ENCODE results near the gene TRMU.

Gene TRMU

GRCh38 chr22:46355996-46356471 is 20.5 kb downstream of the TRMU start:
- no peak for DNase-seq (ENCODE audit: low read depth in 2 of 2)

- no peak for DNase-seq (ENCODE audit: low read depth in 2 of 2)
These were observed 21.3 kb downstream of the TRMU start for GRCh38 chr22:46356496-46357480.

GRCh38 chr22:46357711-46358520 is 22.4 kb downstream of the TRMU start:
- DNase-seq (ENCODE audit: low read depth in 2 of 2), result no peak

GRCh38 chr22:46358766-46359165 is 23.3 kb downstream of the TRMU start:
- no peak for DNase-seq (ENCODE audit: low read depth in 2 of 2)

GRCh38 chr22:46359362-46359761 is 23.8 kb downstream of the TRMU start:
- DNase-seq (ENCODE audit: low read depth in 2 of 2), result no peak

- DNase-seq (ENCODE audit: low read depth in 2 of 2), result no peak
These were observed 24.6 kb downstream of the TRMU start for GRCh38 chr22:46360097-46360496.

- DNase-seq (ENCODE audit: low read depth in 2 of 2), result no peak
These were observed 25.4 kb downstream of the TRMU start for GRCh38 chr22:46360891-46361290.

- no peak for DNase-seq (ENCODE audit: low read depth in 2 of 2)
These were observed 26.3 kb downstream of the TRMU start for GRCh38 chr22:46361826-46362202.

GRCh38 chr22:46362203-46362933 is 26.9 kb downstream of the TRMU start:
- no peak for DNase-seq (ENCODE audit: low read depth in 2 of 2)

- no peak for DNase-seq (ENCODE audit: low read depth in 2 of 2)
These were observed 27.5 kb downstream of the TRMU start for GRCh38 chr22:46362934-46363515.

- DNase-seq (ENCODE audit: low read depth in 2 of 2), result no peak
These were observed 28.3 kb downstream of the TRMU start for GRCh38 chr22:46363611-46364321.

GRCh38 chr22:46364341-46365165 is 29.0 kb downstream of the TRMU start:
- no peak for DNase-seq (ENCODE audit: low read depth in 2 of 2)

- no peak for DNase-seq (ENCODE audit: low read depth in 2 of 2)
These were observed 29.7 kb downstream of the TRMU start for GRCh38 chr22:46365166-46365624.

- no peak for DNase-seq (ENCODE audit: low read depth in 2 of 2)
These were observed 30.8 kb downstream of the TRMU start for GRCh38 chr22:46366327-46366731.

GRCh38 chr22:46366801-46367706 is 31.5 kb downstream of the TRMU start:
- no peak for DNase-seq (ENCODE audit: low read depth in 2 of 2)

- DNase-seq (ENCODE audit: low read depth in 2 of 2), result peak; percentile 5 to 7
These were observed 32.2 kb downstream of the TRMU start for GRCh38 chr22:46367707-46368191.

- no peak for DNase-seq (ENCODE audit: low read depth in 2 of 2)
These were observed 32.9 kb downstream of the TRMU start for GRCh38 chr22:46368422-46368821.

GRCh38 chr22:46368871-46369715 is 33.6 kb downstream of the TRMU start:
- no peak for DNase-seq (ENCODE audit: low read depth in 2 of 2)
